ENCODE measurements around the gene AGMO. TPM values are rescaled to one million over a fixed set of nuclear protein-coding genes. Genes with fewer than 3 reads are reported as not detected.

Gene AGMO
- total and polyA plus RNA-seq, 4 donors = 21.6 to 46.6 (median 31.6) TPM

DNA sequence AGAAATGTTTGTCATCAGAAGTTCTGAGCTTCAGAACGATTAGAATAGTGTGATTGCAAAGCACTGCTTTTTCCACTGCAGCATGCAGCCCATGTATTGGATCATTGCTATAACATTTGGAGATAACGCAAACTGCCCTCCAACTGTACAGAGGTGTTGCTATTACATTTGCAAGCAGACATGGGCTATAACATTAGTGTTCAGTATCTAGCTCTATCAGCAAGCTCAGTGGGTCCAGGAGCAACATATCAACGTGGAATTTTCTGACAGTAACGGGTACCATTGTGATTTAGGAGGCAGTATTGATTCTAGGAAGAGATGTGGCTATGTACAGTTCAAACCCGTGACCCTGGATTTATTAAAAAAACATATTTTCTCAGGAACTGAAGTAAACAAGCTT lies 75.8 kb downstream of the AGMO start:
- WGBS = 78% methylated on average over 5 of the region's 5 CpGs
- DNase-seq (ENCODE audit: low spot score) = no peak
- Histone ChIP-seq H3K4me1 (ENCODE audit: control insufficient read depth in 4 of 4, insufficient read depth in 4 of 4, low read length in 3 of 4) (peaks cover 0 to 7% (median 0%) of the 10 kb centered on the region in 4 donors), H3K9ac (ENCODE audit: low read depth in 1 of 2, low read length in 2 of 2) (no peak overlapping the region), H3K36me3 (ENCODE audit: control insufficient read depth in 4 of 4, insufficient read depth in 3 of 4, low read depth in 1 of 4, low read length in 3 of 4) (no peaks in the 10 kb centered on the region), H3K27me3 (ENCODE audit: control insufficient read depth in 4 of 4, insufficient read depth in 4 of 4, low read length in 3 of 4) (no peaks in the 10 kb centered on the region), H3K9me3 (ENCODE audit: control insufficient read depth in 4 of 4, low read length in 3 of 4) (no peaks in the 10 kb centered on the region), H3K4me3 (ENCODE audit: low read depth in 1 of 3, low read length in 3 of 3) (no peak overlapping the region), H3K27ac (ENCODE audit: low read depth in 1 of 2, low read length in 2 of 2) (no peak overlapping the region)
- TF ChIP-seq HNF4G (IDR thresholded peaks at IDR 0.05) = no peak
- TF ChIP-seq HNF4A (conservative IDR thresholded peaks at IDR 0.05) = no peak
- no peak for TF ChIP-seq FOXA2 (IDR thresholded peaks at IDR 0.05)
- TF ChIP-seq FOXA1 (IDR thresholded peaks at IDR 0.05) = no peak
- TF ChIP-seq, protein P1, sequence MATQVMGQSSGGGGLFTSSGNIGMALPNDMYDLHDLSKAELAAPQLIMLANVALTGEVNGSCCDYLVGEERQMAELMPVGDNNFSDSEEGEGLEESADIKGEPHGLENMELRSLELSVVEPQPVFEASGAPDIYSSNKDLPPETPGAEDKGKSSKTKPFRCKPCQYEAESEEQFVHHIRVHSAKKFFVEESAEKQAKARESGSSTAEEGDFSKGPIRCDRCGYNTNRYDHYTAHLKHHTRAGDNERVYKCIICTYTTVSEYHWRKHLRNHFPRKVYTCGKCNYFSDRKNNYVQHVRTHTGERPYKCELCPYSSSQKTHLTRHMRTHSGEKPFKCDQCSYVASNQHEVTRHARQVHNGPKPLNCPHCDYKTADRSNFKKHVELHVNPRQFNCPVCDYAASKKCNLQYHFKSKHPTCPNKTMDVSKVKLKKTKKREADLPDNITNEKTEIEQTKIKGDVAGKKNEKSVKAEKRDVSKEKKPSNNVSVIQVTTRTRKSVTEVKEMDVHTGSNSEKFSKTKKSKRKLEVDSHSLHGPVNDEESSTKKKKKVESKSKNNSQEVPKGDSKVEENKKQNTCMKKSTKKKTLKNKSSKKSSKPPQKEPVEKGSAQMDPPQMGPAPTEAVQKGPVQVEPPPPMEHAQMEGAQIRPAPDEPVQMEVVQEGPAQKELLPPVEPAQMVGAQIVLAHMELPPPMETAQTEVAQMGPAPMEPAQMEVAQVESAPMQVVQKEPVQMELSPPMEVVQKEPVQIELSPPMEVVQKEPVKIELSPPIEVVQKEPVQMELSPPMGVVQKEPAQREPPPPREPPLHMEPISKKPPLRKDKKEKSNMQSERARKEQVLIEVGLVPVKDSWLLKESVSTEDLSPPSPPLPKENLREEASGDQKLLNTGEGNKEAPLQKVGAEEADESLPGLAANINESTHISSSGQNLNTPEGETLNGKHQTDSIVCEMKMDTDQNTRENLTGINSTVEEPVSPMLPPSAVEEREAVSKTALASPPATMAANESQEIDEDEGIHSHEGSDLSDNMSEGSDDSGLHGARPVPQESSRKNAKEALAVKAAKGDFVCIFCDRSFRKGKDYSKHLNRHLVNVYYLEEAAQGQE (IDR thresholded peaks at IDR 0.05) = no peak
- no peak for TF ChIP-seq EGR1 (IDR thresholded peaks at IDR 0.05; ENCODE audit: low read depth in 2 of 2)

DNA sequence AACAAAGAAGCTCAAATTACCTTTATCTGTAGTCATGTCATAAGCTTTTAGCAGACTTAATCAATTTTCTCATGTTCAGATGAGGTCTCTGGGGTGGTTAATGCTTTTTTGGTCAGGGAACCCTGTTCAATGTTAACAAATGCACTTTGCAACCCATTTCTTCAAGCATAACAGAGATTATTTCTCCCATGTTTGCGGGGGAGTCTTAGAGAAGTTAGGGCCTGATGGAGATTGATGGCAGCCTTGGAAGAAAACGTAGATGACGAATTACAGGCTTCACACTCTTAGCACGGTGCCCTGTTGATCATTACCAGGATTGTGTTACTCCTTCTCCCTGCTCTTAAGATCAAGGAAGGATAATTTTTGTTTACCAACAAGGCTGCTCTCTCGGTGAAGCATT lies 76.4 kb downstream of the AGMO start:
- H3K4me3 ChIP-seq (ENCODE audit: low read depth in 1 of 3, low read length in 3 of 3) = no peak overlapping the region
- no peaks in the 10 kb centered on the region for H3K27me3 ChIP-seq (ENCODE audit: control insufficient read depth in 4 of 4, insufficient read depth in 4 of 4, low read length in 3 of 4)
- H3K27ac ChIP-seq (ENCODE audit: low read depth in 1 of 2, low read length in 2 of 2) = no peak overlapping the region
- peaks cover 0 to 13% (median 0%) of the 10 kb centered on the region in 4 donors for H3K4me1 ChIP-seq (ENCODE audit: control insufficient read depth in 4 of 4, insufficient read depth in 4 of 4, low read length in 3 of 4)
- WGBS = 85% methylated on average over 5 of the region's 5 CpGs
- no peaks in the 10 kb centered on the region for H3K36me3 ChIP-seq (ENCODE audit: control insufficient read depth in 4 of 4, insufficient read depth in 3 of 4, low read depth in 1 of 4, low read length in 3 of 4)
- H3K9me3 ChIP-seq (ENCODE audit: control insufficient read depth in 4 of 4, low read length in 3 of 4) = no peaks in the 10 kb centered on the region
- no peak overlapping the region for H3K9ac ChIP-seq (ENCODE audit: low read depth in 1 of 2, low read length in 2 of 2)
- DNase-seq (ENCODE audit: low spot score) = no peak
- TF ChIP-seq FOXA1 (IDR thresholded peaks at IDR 0.05) = no peak
- TF ChIP-seq RXRA (IDR thresholded peaks at IDR 0.05) = no peak
- no peak for TF ChIP-seq SP1 (IDR thresholded peaks at IDR 0.05)
- TF ChIP-seq, protein P2, sequence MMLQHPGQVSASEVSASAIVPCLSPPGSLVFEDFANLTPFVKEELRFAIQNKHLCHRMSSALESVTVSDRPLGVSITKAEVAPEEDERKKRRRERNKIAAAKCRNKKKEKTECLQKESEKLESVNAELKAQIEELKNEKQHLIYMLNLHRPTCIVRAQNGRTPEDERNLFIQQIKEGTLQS (IDR thresholded peaks at IDR 0.05) = no peak
- TF ChIP-seq GABPA (IDR thresholded peaks at IDR 0.05 in 1 of 2, conservative IDR thresholded peaks at IDR 0.05 in 1 of 2) = no peak
- TF ChIP-seq YY1 (IDR thresholded peaks at IDR 0.05) = no peak
- no peak for TF ChIP-seq HNF4G (IDR thresholded peaks at IDR 0.05)
- TF ChIP-seq JUND (IDR thresholded peaks at IDR 0.05) = no peak
- TF ChIP-seq, protein P3, sequence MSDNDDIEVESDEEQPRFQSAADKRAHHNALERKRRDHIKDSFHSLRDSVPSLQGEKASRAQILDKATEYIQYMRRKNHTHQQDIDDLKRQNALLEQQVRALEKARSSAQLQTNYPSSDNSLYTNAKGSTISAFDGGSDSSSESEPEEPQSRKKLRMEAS (IDR thresholded peaks at IDR 0.05) = no peak

DNA sequence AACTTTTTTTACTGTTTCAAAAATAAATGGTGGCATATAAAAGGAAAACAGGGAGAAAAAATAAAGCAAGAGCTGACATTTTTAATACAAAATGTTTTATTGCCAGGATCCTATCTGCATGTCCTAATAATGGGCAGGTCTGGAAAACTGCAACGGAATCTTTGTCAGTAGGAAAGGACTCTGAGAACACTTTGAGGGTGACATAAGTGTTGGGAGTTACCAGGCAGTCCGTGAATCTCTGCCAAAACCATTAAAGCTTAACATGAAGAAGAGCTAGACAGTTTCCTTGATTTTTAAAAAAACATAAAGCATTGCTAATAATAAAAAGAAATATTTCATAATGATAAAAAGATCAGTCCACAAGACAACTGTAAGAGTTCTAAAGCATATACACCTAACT lies 80.7 kb downstream of the AGMO start:
- H3K4me3 ChIP-seq (ENCODE audit: low read depth in 1 of 3, low read length in 3 of 3) = no peak overlapping the region
- H3K27me3 ChIP-seq (ENCODE audit: control insufficient read depth in 4 of 4, insufficient read depth in 4 of 4, low read length in 3 of 4) = no peaks in the 10 kb centered on the region
- peaks cover 0 to 33% (median 6%) of the 10 kb centered on the region in 4 donors for H3K4me1 ChIP-seq (ENCODE audit: control insufficient read depth in 4 of 4, insufficient read depth in 4 of 4, low read length in 3 of 4)
- no peak for DNase-seq (ENCODE audit: low spot score)
- H3K9ac ChIP-seq (ENCODE audit: low read depth in 1 of 2, low read length in 2 of 2) = no peak overlapping the region
- 43% methylated on average over 2 of the region's 2 CpGs for WGBS
- no peaks in the 10 kb centered on the region for H3K36me3 ChIP-seq (ENCODE audit: control insufficient read depth in 4 of 4, insufficient read depth in 3 of 4, low read depth in 1 of 4, low read length in 3 of 4)
- H3K9me3 ChIP-seq (ENCODE audit: control insufficient read depth in 4 of 4, low read length in 3 of 4) = no peaks in the 10 kb centered on the region
- H3K27ac ChIP-seq (ENCODE audit: low read depth in 1 of 2, low read length in 2 of 2) = no peak overlapping the region
- TF ChIP-seq FOXA1 (IDR thresholded peaks at IDR 0.05) (no peak), TAF1 (conservative IDR thresholded peaks at IDR 0.05) (no peak), FOXA2 (IDR thresholded peaks at IDR 0.05) (no peak), EGR1 (IDR thresholded peaks at IDR 0.05; ENCODE audit: low read depth in 2 of 2) (no peak), SP1 (IDR thresholded peaks at IDR 0.05) (no peak), HNF4G (IDR thresholded peaks at IDR 0.05) (no peak), JUND (IDR thresholded peaks at IDR 0.05) (no peak), HNF4A (conservative IDR thresholded peaks at IDR 0.05) (no peak), YY1 (IDR thresholded peaks at IDR 0.05) (no peak), NR2F2 (IDR thresholded peaks at IDR 0.05) (no peak), RXRA (IDR thresholded peaks at IDR 0.05) (no peak)
- TF ChIP-seq, protein P3 (IDR thresholded peaks at IDR 0.05) = no peak
- TF ChIP-seq, protein P2 (IDR thresholded peaks at IDR 0.05) = no peak
- TF ChIP-seq, protein P4, sequence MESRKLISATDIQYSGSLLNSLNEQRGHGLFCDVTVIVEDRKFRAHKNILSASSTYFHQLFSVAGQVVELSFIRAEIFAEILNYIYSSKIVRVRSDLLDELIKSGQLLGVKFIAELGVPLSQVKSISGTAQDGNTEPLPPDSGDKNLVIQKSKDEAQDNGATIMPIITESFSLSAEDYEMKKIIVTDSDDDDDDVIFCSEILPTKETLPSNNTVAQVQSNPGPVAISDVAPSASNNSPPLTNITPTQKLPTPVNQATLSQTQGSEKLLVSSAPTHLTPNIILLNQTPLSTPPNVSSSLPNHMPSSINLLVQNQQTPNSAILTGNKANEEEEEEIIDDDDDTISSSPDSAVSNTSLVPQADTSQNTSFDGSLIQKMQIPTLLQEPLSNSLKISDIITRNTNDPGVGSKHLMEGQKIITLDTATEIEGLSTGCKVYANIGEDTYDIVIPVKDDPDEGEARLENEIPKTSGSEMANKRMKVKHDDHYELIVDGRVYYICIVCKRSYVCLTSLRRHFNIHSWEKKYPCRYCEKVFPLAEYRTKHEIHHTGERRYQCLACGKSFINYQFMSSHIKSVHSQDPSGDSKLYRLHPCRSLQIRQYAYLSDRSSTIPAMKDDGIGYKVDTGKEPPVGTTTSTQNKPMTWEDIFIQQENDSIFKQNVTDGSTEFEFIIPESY (IDR thresholded peaks at IDR 0.05) = no peak
- TF ChIP-seq, protein P5, sequence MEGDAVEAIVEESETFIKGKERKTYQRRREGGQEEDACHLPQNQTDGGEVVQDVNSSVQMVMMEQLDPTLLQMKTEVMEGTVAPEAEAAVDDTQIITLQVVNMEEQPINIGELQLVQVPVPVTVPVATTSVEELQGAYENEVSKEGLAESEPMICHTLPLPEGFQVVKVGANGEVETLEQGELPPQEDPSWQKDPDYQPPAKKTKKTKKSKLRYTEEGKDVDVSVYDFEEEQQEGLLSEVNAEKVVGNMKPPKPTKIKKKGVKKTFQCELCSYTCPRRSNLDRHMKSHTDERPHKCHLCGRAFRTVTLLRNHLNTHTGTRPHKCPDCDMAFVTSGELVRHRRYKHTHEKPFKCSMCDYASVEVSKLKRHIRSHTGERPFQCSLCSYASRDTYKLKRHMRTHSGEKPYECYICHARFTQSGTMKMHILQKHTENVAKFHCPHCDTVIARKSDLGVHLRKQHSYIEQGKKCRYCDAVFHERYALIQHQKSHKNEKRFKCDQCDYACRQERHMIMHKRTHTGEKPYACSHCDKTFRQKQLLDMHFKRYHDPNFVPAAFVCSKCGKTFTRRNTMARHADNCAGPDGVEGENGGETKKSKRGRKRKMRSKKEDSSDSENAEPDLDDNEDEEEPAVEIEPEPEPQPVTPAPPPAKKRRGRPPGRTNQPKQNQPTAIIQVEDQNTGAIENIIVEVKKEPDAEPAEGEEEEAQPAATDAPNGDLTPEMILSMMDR (IDR thresholded peaks at IDR 0.05; ENCODE audit: low read depth, low read length, missing input control) = no peak

Measured in liver (tissue), 9 donors.